HCT116 (cell line): ENCODE data around the gene TKTL1.

Source experiments
- CTCF ChIP-seq, 3 experiments: fragments of 200-600 bp in 1 of 3; sonication (generic) in 1 of 3; IDR thresholded peaks in 2 of 3; conservative IDR thresholded peaks in 1 of 3; 2 replicates each; pipeline ENCODE4 v1.5.1; 2012 to 2017; ENCODE audit warnings: low read depth in 2 of 3, low read length in 2 of 3, antibody characterized with exemption in 1 of 3, borderline replicate concordance in 1 of 3, control low read depth in 1 of 3, mild to moderate bottlenecking in 1 of 3, mixed read lengths in 1 of 3, mixed run types in 1 of 3, moderate library complexity in 1 of 3; ENCODE audit not compliant: insufficient read depth in 1 of 3
- YY1 ChIP-seq: IDR thresholded peaks from 2 replicates; pipeline ENCODE4 v1.6.1; 2011; ENCODE audit warnings: low read length, low read depth, moderate library complexity, mild to moderate bottlenecking; ENCODE audit not compliant: insufficient replicate concordance; ENCODE audit errors: extremely low read depth

GRCh38 chrX:154303476-154303875 lies 7.9 kb downstream of the TKTL1 start:
- TF ChIP-seq YY1 = no peak
- no peak for TF ChIP-seq CTCF (IDR thresholded peaks at IDR 0.05 in 2 of 3, conservative IDR thresholded peaks at IDR 0.05 in 1 of 3; ENCODE audit: borderline replicate concordance in 1 of 3, insufficient read depth in 1 of 3, low read depth in 2 of 3, low read length in 2 of 3)
